GM19372 (cell line): ENCODE data around the gene SGSH.
"Not testable (repeated sequence)": the region's sequence is repeated elsewhere in the genome, so short reads cannot be mapped to it uniquely, and the experiment has no call there.

Source experiments
- ATAC-seq: cut with Tn5 transposase; IDR thresholded peaks from one replicate; pipeline ENCODE4 v1.9.1; 2021; ENCODE audit warnings: mild to moderate bottlenecking, low read depth, moderate library complexity; ENCODE audit not compliant: unreplicated experiment

SGSH gene

DNA sequence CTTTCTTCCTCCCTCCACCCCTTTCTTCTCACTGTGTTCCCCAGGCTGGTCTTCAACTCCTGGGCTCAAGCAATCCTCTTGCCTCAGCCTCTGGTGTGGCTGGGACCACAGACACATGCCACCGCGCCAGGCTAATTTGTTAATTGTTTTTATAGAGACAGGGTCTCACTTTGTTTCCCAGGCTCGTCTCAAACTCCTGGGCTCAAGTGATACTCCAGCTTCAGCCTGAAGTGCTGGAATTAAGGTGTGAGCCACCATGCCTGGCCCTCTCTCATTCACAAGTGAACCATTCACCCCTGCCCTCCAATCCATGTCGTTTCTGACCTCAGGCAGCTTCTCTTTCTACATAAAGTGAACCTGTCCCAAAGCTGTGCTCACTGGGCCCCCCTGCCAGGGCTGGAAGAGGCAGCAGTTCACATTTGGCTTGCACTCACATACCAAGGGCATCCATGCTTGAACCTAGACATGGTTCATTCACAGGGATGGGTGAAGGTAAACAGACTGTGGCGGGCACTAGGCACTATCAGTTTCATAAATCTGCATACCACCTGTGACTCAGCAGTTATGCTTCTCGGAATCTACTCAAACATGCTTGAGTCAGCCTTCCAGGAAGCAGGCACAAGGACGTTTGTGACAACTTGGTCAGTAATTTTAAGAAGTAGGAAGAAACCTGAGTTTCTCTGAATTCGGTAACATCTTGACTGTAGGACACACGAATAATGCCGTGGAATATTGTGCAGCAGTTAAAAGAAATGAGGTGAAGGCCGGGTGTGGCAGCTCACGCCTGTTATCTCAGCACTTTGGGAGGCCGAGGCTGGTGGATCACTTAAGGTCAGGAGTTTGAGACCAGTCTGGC, 34.5 kb upstream of the SGSH start:
- no peak for ATAC-seq

DNA sequence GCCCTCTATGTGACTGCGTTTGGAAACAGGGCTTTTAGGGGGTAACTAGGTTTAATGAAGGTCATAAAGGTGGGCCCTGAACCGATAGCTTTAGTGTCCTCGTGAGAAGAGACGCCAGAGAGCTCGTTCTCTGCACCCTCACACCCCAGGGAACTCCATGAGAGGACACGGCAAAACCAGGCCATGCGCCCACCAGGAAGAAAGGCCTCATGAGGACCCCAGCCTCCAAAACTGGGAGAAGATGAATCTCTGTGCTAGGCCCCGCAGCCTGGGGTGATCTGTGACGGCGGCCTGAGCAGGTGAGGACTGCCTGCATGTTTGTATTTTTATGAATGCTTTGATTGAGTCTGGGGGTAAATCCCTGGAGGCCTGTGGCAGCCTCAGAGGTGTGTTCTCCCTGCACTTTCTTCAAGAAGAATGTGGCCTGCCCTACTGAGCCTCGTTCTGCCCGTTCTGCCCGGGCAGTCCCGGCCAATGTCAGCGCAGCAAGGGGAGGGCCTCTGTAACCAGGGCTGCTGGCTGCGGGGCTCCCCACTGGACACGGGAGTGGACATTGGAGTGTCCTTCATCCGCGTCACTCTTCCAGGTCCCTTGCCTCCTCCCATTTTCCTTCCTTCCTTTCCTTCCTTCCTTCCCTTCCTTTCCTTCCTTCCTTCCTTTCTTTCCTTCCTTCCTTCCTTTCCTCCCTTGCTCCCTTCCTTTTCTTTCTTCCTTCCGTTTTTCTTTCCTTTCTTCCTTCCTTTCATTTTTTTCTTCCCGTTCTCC, 33.7 kb upstream of the SGSH start:
- no peak for ATAC-seq

DNA sequence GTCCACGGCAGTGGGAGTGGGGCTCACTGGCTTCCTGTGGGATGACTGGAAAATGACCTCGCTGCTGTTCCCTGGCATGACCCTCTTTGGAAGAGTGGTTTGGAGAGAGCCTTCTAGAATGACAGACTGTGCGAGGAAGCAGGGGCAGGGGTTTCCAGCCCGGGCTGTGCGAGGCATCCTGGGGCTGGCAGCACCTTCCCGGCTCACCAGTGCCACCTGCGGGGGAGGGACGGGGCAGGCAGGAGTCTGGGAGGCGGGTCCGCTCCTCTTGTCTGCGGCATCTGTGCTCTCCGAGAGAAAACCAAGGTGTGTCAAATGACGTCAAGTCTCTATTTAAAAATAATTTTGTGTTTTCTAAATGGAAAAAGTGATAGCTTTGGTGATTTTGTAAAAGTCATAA, 32.7 kb upstream of the SGSH start:
- ATAC-seq, result no peak

GRCh38 chr17:80251966-80252365, 31.8 kb upstream of the SGSH start:
- ATAC-seq, result no peak

- ATAC-seq, result no peak
Measured at GRCh38 chr17:80248894-80249710, 29.0 kb upstream of the SGSH start.

- ATAC-seq, result no peak
Measured at GRCh38 chr17:80248001-80248893, 28.1 kb upstream of the SGSH start.

- ATAC-seq, result no peak
Measured at GRCh38 chr17:80247561-80247960, 27.4 kb upstream of the SGSH start.

DNA sequence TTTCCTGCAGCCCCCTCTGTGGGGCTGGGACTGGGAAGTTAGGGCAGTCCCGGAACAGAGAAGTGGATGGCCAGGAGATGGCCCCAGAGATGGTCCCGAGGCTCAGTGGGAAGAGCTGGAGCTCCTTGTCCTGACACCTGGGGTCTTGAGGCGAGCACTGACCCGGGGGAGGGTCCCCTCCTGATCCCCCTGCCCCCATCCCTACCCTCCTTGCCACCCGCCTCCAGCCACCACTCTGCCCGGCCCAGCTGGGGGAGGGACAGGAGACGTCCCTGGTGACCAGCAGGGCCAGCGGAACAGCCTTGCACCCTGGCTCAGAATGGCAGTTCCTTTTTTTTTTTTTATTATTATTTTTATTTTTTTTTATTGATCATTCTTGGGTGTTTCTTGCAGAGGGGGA, 26.6 kb upstream of the SGSH start:
- no peak for ATAC-seq

GRCh38 chr17:80246266-80246681, 26.1 kb upstream of the SGSH start:
- no peak for ATAC-seq

- no peak for ATAC-seq
Measured at GRCh38 chr17:80245566-80246265, 25.6 kb upstream of the SGSH start.

- no peak for ATAC-seq
Measured at GRCh38 chr17:80244871-80245509, 24.9 kb upstream of the SGSH start.

GRCh38 chr17:80244448-80244847, 24.3 kb upstream of the SGSH start:
- ATAC-seq, result not testable (repeated sequence)

DNA sequence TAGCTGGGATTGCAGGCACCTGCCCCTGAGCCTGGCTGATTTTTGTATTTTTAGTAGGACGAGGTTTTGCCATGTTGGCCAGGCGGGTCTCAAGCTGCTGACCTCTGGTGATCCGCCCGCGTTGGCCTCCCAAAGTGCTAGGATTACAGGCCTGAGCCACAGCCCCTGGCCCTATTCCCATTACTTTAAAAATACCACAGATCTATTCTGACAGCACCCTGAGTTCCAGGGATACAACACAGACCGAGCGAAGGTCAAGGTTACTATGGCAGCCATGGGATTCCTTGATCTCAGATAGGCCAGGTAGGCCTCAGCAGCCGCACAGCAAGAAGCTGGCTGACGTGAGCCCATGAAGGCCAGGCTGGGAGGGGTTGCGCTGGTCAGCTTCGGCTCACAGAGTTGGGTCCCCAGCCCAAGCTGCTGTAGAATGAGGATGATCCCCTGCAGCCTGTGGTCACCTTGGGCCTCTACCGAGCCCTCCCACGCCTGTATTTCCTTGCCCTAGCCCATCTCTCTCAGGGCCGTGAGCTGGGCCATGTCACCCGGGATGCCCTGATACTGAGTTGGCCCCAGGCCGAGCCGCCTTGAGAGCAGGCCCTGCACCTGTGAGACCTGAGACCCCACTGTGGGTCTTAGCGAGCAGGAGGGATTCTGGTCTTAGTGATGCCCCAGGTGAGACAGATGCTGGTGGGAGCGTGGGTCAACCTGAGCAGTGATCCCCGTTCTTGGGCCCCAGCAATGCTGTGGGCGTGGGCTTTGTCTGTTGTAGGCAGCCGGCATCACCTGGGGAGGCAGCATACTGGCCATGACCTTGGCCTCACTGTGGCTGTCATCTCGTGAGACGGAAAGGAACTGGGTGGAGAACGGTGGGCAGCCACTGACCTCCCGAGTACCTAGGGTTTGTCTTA, 23.6 kb upstream of the SGSH start:
- ATAC-seq, result no peak

DNA sequence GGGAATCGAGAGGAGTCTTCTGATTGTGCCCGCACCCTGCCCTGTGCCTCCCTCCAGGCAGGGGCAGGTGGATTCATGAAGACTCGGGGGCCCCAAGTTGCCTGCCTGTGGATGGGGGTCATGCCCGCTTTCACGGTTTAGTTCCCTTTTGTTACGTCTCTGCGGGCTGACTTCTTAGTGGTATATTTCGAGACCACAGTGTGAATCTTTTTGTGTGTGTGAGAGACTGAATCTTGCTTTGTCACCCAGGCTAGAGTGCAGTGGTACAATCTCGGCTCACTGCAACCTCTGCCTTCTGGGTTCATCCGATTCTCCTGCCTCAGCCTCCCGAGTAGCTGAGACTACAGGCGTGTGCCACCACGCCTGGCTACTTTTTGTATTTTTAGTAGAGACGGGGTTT, 22.4 kb upstream of the SGSH start:
- no peak for ATAC-seq

GRCh38 chr17:80237386-80237785, 17.3 kb upstream of the SGSH start:
- ATAC-seq, result no peak

- ATAC-seq, result no peak
Measured at GRCh38 chr17:80236911-80237310, 16.8 kb upstream of the SGSH start.

- no peak for ATAC-seq
Measured at GRCh38 chr17:80233202-80233601, 13.1 kb upstream of the SGSH start.

- ATAC-seq, result no peak
Measured at GRCh38 chr17:80232438-80232837, 12.3 kb upstream of the SGSH start.
